GM21786 (cell line): ENCODE results near the gene GABBR2.
"Not testable (repeated sequence)": the region's sequence is repeated elsewhere in the genome, so short reads cannot be mapped to it uniquely, and the experiment has no call there.

Experiments
- ATAC-seq: cut with Tn5 transposase; IDR thresholded peaks from one replicate; pipeline ENCODE4 v1.9.1; 2021; ENCODE audit not compliant: unreplicated experiment

Gene GABBR2

GRCh38 chr9:98310752-98311392 lies 397.9 kb downstream of the GABBR2 start:
- no peak for ATAC-seq

DNA sequence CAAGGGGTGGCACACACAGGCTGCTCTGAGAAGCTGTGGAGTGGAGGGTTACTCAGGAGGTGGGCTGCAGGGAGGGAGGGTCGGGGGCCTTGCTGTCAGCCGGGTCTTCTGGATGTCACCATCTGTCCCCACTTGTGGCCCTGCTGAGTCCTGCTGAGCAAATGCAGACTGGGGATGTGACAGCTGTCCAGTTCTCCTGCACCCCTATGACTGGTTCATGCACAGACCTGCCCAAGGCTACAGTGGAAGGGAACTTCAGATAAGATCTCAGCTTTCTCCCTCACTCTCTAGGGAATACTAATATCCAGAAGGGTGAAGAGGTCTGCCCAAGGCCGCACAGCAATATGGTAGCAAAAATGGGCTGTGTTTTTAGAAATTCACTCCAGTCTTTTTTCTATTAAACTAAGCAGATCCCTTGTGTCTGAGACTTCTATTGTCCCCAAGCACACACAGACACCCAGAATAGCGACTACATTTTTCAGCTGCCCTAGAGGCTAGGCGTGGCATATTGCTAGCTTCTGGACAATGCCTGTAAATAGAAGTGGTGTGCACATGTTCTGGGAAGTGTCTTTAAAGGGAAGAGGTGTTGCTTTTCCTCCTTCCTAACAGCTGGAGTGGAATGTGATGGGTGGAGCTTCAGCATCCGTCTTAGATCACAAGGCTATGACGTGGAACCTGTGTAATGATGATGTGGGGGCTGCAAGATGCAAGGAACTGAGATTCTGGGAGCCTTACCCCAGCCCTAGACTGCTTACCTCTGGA lies 402.2 kb downstream of the GABBR2 start:
- ATAC-seq, result no peak

DNA sequence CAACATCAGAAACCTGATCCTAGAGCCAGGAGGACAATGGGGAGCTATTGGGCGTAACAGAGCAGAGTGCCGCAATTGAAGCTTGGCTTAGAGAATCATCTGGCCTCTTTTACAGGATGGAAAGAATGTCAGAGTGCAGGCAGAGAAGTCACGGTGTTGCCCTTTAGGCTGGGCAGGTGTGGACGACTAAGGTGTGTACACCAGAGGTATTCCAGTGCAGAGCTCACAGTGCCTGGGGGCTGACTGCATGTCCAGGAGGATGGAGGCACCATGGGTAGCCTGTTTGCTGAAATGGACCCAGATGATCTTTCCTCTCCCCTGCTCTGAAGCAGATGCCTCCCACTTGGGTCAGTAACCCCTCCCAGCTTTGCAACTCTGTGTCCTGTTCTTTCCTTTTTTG lies 404.4 kb downstream of the GABBR2 start:
- ATAC-seq, result no peak

- ATAC-seq, result no peak
Measured at GRCh38 chr9:98303633-98304125, 405.1 kb downstream of the GABBR2 start.

- no peak for ATAC-seq
Measured at GRCh38 chr9:98302938-98303632, 405.6 kb downstream of the GABBR2 start.

DNA sequence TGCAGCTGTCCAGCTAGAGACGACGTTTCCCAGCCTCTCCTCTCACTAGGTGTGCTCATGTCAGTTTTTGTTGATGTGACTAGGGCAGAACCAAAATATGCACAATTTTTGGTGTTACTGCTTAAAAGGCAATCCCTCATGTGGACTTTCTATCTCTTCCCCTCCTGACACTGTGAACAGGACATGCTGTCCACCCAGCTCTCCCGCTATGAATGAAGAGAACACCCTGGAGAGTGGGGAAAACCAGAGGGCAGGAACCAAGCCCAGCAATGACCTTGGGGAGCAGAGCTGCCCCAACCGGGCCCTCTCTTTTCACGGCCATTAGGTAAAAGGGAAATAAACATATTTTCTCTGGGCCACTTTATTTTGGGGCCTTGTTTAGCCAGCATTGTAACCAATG lies 406.6 kb downstream of the GABBR2 start:
- no peak for ATAC-seq

- no peak for ATAC-seq
Measured at GRCh38 chr9:98300611-98301010, 408.1 kb downstream of the GABBR2 start.

DNA sequence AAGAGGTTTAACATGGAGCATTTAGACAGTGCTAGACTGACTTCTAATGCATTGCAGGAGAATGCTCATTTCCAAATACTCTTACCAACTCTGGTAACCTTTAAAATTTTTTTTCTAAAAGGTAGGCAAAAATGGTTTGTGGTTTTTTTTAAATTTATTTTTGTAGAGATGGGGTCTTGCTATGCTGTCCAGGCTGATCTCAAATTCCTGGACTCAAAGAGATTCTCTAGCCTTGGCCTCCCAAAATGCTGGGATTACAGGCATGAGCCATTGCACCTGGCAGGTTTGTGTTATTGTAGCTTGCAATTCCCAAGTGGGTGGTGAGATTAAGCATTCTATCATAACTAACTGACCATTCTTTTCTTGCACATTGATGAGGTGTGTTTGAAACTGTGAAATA lies 410.3 kb downstream of the GABBR2 start:
- no peak for ATAC-seq

DNA sequence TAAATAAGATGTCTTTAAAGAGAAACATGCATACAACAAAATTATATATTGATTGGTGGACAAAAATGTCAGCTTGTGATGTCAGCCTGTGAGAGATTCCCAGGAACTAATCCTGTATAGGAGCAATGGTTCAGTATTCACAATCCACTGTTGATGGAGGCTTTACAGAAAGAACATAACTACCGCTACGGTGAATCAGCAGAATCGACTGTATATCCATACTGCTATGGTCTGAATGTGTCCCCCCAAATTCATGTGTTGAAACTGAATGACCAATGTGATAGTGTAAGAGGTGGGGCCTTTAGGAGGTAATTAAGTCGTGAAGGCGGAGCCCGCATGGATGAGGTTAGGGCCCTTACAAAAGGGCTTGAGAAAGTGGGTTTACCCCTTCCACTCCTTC lies 412.9 kb downstream of the GABBR2 start:
- ATAC-seq, result no peak

- no peak for ATAC-seq
Measured at GRCh38 chr9:98291820-98292219, 416.9 kb downstream of the GABBR2 start.

GRCh38 chr9:98290411-98290810 lies 418.3 kb downstream of the GABBR2 start:
- no peak for ATAC-seq

GRCh38 chr9:98289614-98290201 lies 419.0 kb downstream of the GABBR2 start:
- no peak for ATAC-seq

- no peak for ATAC-seq
Measured at GRCh38 chr9:98288881-98289280, 419.9 kb downstream of the GABBR2 start.

DNA sequence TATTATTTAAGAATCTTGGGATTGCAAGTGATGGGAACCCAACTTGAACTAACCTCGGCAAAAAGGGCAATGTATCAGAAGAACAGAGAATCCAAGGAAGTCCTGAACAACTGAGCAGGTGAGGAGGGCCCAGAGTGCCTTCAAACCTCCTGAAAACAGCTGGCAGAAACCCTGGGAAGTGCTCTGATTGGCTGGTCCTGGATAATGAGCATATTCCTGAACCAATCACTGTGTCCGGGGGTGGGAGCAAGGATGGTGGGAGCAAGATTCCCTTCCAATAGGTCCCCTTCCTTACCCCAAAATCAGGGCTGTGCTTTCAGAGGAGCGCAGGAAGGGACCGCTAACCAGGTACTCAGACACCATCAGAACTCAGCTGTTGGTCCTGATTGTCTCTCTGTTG lies 421.4 kb downstream of the GABBR2 start:
- ATAC-seq, result no peak

GRCh38 chr9:98285446-98285845 lies 423.3 kb downstream of the GABBR2 start:
- ATAC-seq, result no peak

GRCh38 chr9:98284754-98285153 lies 424.0 kb downstream of the GABBR2 start:
- no peak for ATAC-seq

DNA sequence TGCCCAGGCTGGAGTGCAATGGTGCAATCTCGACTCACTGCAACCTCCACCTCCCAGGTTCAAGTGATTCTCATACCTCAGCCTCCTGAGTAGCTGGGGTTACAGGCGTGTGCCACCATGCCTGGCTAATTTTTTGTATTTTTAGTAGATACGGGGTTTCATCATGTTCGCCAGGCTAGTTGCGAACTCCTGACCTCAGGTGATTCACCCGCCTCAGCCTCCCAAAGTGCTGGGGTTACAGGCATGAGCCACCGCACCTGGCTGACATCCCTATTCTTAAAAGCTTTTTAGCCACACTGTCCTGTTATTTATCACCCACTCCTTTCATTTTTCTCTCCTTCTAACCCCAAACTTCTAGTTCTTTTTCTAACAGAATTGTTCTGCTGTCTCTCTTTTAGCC lies 425.6 kb downstream of the GABBR2 start:
- ATAC-seq, result not testable (repeated sequence)

DNA sequence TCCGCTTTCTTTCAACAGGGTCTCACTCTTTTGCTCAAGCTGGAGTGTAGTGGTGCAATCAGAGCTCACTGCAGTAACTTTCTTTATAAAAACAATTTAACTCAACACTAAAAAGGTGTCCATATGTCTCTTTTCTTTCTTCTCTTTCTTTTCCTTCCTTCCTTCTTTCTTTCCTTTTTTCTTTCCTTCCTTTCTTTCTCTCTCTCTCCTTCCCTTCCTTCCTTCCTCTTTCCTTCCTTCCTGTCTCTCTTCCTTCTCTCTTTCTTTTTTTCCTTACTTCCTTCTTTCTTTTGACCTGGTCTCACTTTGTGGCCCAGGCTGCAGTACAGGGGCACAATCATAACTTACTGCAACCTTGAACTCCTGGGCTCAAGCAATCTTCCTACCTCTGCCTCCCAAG lies 427.5 kb downstream of the GABBR2 start:
- no peak for ATAC-seq

- no peak for ATAC-seq
Measured at GRCh38 chr9:98280574-98280973, 428.2 kb downstream of the GABBR2 start.

DNA sequence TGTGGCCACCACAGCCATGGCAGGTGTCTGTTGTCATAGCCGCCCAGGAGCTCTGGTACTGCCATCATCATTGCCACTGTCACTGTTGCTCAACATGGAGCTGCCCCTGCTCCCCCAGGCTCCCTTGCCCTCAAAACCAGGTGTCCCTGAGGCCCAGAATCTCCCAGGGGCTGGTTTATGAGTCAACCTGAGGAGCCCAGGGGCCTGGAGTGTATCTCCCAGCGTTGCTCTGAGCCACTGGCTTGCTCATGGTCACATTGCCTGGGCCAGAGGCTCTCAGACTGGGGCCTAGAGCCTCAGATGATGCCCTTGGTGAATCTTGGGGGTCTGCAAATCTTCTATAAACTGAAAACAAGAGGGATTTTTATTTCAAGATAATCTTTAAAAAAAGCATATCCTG lies 428.6 kb downstream of the GABBR2 start:
- ATAC-seq, result no peak

DNA sequence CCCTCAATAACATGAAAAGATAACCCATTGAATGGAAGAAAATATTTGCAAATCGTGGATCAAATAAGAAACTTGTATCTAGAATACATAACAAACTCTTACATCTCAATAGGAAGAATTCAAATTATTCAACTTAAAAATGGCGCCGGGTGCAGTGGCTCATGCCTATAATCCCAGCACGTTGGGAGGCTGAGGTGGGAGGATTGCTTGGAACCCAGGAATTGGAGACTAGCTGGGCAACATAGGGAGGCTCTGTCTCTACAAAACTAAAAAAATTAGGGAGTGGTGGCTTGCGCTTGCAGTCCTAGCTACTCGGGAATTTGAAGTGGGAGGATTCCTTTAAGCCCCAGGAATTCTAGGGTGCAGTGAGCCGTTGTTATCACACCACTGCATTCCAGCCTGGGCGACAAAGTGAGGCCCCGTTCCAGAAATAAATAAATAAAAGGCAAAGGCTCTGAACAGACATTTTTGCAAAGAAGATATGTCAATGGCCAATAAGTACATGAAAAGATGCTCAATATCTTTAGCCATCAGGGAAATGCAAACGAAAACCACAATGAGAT lies 431.7 kb downstream of the GABBR2 start:
- ATAC-seq, result no peak
